ENCODE data around the gene EIF3D. TPM values are rescaled to one million over a fixed set of nuclear protein-coding genes. Genes with fewer than 3 reads are reported as not detected.
A peak's percentile ranks its signal among the peaks of the same experiment; 100 is the strongest.

Gene EIF3D
- total RNA-seq, 1 experiment from 2014 or later, result 151 TPM

DNA sequence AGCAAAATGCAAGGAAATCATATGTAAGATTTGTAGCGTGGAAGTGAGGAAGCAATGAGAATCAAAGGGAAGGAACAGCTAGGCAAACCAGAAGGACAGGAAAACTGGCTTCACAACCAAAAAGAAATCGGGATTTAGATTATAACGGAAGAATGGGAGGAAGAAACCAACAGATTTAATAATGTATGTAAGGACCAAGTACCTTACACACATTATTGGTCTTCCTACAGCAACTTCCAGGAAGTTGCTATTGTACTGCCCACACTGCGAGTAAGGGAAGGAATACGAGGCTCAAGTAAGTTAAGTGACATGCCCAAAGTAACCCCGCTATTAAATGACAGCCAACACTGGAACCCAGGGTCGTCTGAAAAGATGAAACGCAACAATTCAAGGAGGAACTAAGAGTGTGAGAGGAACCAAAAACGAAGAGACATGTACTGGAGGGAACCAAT, 48.0 kb downstream of the EIF3D start:
- no peaks in the 10 kb centered on the region for H3K9me3 ChIP-seq (ENCODE audit: control insufficient read depth, insufficient read depth, low read depth, low read length)
- POLR2A ChIA-PET, result no interaction called here
- DNase-seq (ENCODE audit: low read depth, low spot score) (no peak), ATAC-seq (no peak; the same call in 1 of the 2 replicates)
- peak overlapping the region; percentile 88 for H3K27ac ChIP-seq (ENCODE audit: low read length)
- H3K36me3 ChIP-seq (ENCODE audit: control insufficient read depth, insufficient read depth, low read length), result peaks cover 2% of the 10 kb centered on the region
- peaks cover 7% of the 10 kb centered on the region for H3K4me1 ChIP-seq (ENCODE audit: control insufficient read depth, insufficient read depth, low read length)
- in situ Hi-C loops (cut with HindIII; ENCODE audit: low pct_unique_long_range_greater_than_20kb, low sequenced_read_pairs) (no loop called here), intact Hi-C loops (cut with micrococcal nuclease; ENCODE audit: unreplicated experiment) (no loop called here)
- H3K4me3 ChIP-seq (ENCODE audit: low read depth in 2 of 2, low read length in 2 of 2), result peak overlapping the region; percentile 72 to 93
- CTCF ChIA-PET, result no interaction called here
- H3K27me3 ChIP-seq (ENCODE audit: control insufficient read depth, insufficient read depth, low read length), result no peaks in the 10 kb centered on the region
- TF ChIP-seq, protein P1, sequence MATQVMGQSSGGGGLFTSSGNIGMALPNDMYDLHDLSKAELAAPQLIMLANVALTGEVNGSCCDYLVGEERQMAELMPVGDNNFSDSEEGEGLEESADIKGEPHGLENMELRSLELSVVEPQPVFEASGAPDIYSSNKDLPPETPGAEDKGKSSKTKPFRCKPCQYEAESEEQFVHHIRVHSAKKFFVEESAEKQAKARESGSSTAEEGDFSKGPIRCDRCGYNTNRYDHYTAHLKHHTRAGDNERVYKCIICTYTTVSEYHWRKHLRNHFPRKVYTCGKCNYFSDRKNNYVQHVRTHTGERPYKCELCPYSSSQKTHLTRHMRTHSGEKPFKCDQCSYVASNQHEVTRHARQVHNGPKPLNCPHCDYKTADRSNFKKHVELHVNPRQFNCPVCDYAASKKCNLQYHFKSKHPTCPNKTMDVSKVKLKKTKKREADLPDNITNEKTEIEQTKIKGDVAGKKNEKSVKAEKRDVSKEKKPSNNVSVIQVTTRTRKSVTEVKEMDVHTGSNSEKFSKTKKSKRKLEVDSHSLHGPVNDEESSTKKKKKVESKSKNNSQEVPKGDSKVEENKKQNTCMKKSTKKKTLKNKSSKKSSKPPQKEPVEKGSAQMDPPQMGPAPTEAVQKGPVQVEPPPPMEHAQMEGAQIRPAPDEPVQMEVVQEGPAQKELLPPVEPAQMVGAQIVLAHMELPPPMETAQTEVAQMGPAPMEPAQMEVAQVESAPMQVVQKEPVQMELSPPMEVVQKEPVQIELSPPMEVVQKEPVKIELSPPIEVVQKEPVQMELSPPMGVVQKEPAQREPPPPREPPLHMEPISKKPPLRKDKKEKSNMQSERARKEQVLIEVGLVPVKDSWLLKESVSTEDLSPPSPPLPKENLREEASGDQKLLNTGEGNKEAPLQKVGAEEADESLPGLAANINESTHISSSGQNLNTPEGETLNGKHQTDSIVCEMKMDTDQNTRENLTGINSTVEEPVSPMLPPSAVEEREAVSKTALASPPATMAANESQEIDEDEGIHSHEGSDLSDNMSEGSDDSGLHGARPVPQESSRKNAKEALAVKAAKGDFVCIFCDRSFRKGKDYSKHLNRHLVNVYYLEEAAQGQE (IDR thresholded peaks at IDR 0.05; ENCODE audit: insufficient read depth in 1 of 2, low read depth in 2 of 2, low read length in 1 of 2), result no peak
- TF ChIP-seq SIN3A (IDR thresholded peaks at IDR 0.05; ENCODE audit: borderline replicate concordance, insufficient read depth, low read depth, low read length) (no peak), TCF7L2 (IDR thresholded peaks at IDR 0.05; ENCODE audit: low read depth, low read length) (no peak), POLR2AphosphoS5 (IDR thresholded peaks at IDR 0.05; ENCODE audit: low read depth, low read length) (no peak), CTCF (IDR thresholded peaks at IDR 0.05) (no peak)
- BruUV-seq (replicated peaks), result TSS peak; percentile 87

DNA sequence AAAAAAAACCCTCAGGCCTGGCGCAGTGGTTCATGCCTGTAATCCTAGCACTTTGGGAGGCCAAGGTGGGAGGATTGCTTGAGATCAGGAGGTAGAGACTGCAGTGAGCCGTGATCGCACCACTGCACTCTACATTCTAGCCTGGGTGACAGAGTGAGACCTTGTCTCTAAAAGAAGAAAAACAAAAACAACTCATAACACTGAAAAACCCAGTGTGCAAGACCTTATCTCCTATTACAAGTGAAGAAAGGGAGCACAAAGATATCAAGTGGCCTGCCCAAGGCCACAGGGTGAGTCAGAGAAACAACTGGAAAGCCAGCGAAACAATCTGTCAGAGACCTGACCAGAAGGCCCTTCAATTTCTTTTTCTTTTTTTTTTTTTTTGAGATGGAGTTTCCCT, 50.0 kb downstream of the EIF3D start:
- intact Hi-C loops (cut with micrococcal nuclease; ENCODE audit: unreplicated experiment), result no loop called here
- TF ChIP-seq CTCF (IDR thresholded peaks at IDR 0.05) (no peak), SIN3A (IDR thresholded peaks at IDR 0.05; ENCODE audit: borderline replicate concordance, insufficient read depth, low read depth, low read length) (no peak), POLR2AphosphoS5 (IDR thresholded peaks at IDR 0.05; ENCODE audit: low read depth, low read length) (no peak), TCF7L2 (IDR thresholded peaks at IDR 0.05; ENCODE audit: low read depth, low read length) (no peak)
- TF ChIP-seq, protein P1 (IDR thresholded peaks at IDR 0.05; ENCODE audit: insufficient read depth in 1 of 2, low read depth in 2 of 2, low read length in 1 of 2), result no peak
- H3K4me1 ChIP-seq (ENCODE audit: control insufficient read depth, insufficient read depth, low read length), result peaks cover 7% of the 10 kb centered on the region
- H3K9me3 ChIP-seq (ENCODE audit: control insufficient read depth, insufficient read depth, low read depth, low read length), result no peaks in the 10 kb centered on the region
- peaks cover 2% of the 10 kb centered on the region for H3K36me3 ChIP-seq (ENCODE audit: control insufficient read depth, insufficient read depth, low read length)
- DNase-seq (ENCODE audit: low read depth, low spot score) (no peak), ATAC-seq (no peak)
- CTCF ChIA-PET, result no interaction called here
- H3K4me3 ChIP-seq (ENCODE audit: low read depth in 2 of 2, low read length in 2 of 2), result no peak overlapping the region
- in situ Hi-C loops (cut with HindIII; ENCODE audit: low pct_unique_long_range_greater_than_20kb, low sequenced_read_pairs), result no loop called here
- no peak overlapping the region for H3K27ac ChIP-seq (ENCODE audit: low read length)
- POLR2A ChIA-PET, result no interaction called here
- no peaks in the 10 kb centered on the region for H3K27me3 ChIP-seq (ENCODE audit: control insufficient read depth, insufficient read depth, low read length)
- no TSS peak for BruUV-seq (replicated peaks)

Data from Panc1 (cell line).